Endothelial cell (in vitro differentiated cells): ENCODE data around the gene SLC7A14. TPM values are rescaled to one million over a fixed set of nuclear protein-coding genes. Genes with fewer than 3 reads are reported as not detected.

Experiments
- DNase-seq: peaks from one replicate; pipeline ENCODE4 v3.0.0; 2021; ENCODE audit warnings: low spot score
- H3K27ac Mint-ChIP-seq: one replicate; pipeline ENCODE4 v1.8.0; 2021; ENCODE audit warnings: mixed read lengths, inconsistent platforms; ENCODE audit not compliant: unreplicated experiment
- H3K27me3 Mint-ChIP-seq: one replicate; pipeline ENCODE4 v1.8.0; 2021; ENCODE audit warnings: mild to moderate bottlenecking, moderate library complexity, mixed read lengths, inconsistent platforms; ENCODE audit not compliant: unreplicated experiment
- H3K36me3 Mint-ChIP-seq: one replicate; pipeline ENCODE4 v1.8.0; 2021; ENCODE audit warnings: mild to moderate bottlenecking, low read depth, mixed read lengths, inconsistent platforms; ENCODE audit not compliant: unreplicated experiment
- H3K4me1 Mint-ChIP-seq: one replicate; pipeline ENCODE4 v1.8.0; 2021; ENCODE audit warnings: mild to moderate bottlenecking, mixed read lengths, inconsistent platforms; ENCODE audit not compliant: unreplicated experiment
- H3K4me3 Mint-ChIP-seq: one replicate; pipeline ENCODE4 v1.8.0; 2021; ENCODE audit warnings: mild to moderate bottlenecking, mixed read lengths, inconsistent platforms; ENCODE audit not compliant: unreplicated experiment
- H3K9me3 Mint-ChIP-seq: one replicate; pipeline ENCODE4 v1.8.0; 2021; ENCODE audit warnings: mixed read lengths, inconsistent platforms; ENCODE audit not compliant: unreplicated experiment
- CTCF ChIP-seq: fragments of 200-600 bp; sonication (generic); IDR thresholded peaks from one replicate; pipeline ENCODE4 v1.5.0; 2021; ENCODE audit warnings: antibody characterized with exemption; ENCODE audit not compliant: unreplicated experiment
- total RNA-seq: library from RNA; stranded (reverse); fragmentation: NEBNext Ultra II Directional; extraction: Animal tissue kit (Norgen Biotek cat#: 25700); gene quantifications from one replicate; pipeline ENCODE4 v1.2.1, GENCODE V29; 2021; ENCODE audit not compliant: unreplicated experiment

Gene SLC7A14
- total RNA-seq, 1 donor from 2014 or later: 2.5 TPM

- H3K27me3 Mint-ChIP-seq: no peaks in the 10 kb centered on the region
- H3K36me3 Mint-ChIP-seq: no peaks in the 10 kb centered on the region
- H3K9me3 Mint-ChIP-seq: no peaks in the 10 kb centered on the region
- DNase-seq: no peak
- no peaks in the 10 kb centered on the region for H3K4me1 Mint-ChIP-seq
- no peak for TF ChIP-seq CTCF
- H3K27ac Mint-ChIP-seq: no peak overlapping the region
- no peak overlapping the region for H3K4me3 Mint-ChIP-seq
Measured at GRCh38 chr3:170632780-170633179, 46.9 kb upstream of the SLC7A14 start.

- no peak for TF ChIP-seq CTCF
- no peak overlapping the region for H3K27ac Mint-ChIP-seq
- no peaks in the 10 kb centered on the region for H3K36me3 Mint-ChIP-seq
- no peaks in the 10 kb centered on the region for H3K4me1 Mint-ChIP-seq
- no peak for DNase-seq
- no peaks in the 10 kb centered on the region for H3K9me3 Mint-ChIP-seq
- H3K4me3 Mint-ChIP-seq: no peak overlapping the region
- H3K27me3 Mint-ChIP-seq: no peaks in the 10 kb centered on the region
Measured at GRCh38 chr3:170631755-170632488, 46.0 kb upstream of the SLC7A14 start.

- Mint-ChIP-seq H3K4me1 (no peaks in the 10 kb centered on the region), H3K36me3 (no peaks in the 10 kb centered on the region), H3K27ac (no peak overlapping the region), H3K27me3 (peaks cover 4% of the 10 kb centered on the region), H3K9me3 (no peaks in the 10 kb centered on the region), H3K4me3 (no peak overlapping the region)
- no peak for DNase-seq
- TF ChIP-seq CTCF: no peak
Measured at GRCh38 chr3:170623524-170623923, 37.6 kb upstream of the SLC7A14 start.

- no peaks in the 10 kb centered on the region for H3K9me3 Mint-ChIP-seq
- peaks cover 4% of the 10 kb centered on the region for H3K27me3 Mint-ChIP-seq
- no peak overlapping the region for H3K27ac Mint-ChIP-seq
- no peak for DNase-seq
- no peak overlapping the region for H3K4me3 Mint-ChIP-seq
- H3K4me1 Mint-ChIP-seq: no peaks in the 10 kb centered on the region
- no peaks in the 10 kb centered on the region for H3K36me3 Mint-ChIP-seq
- TF ChIP-seq CTCF: no peak
Measured at GRCh38 chr3:170622369-170623159, 36.7 kb upstream of the SLC7A14 start.

DNA sequence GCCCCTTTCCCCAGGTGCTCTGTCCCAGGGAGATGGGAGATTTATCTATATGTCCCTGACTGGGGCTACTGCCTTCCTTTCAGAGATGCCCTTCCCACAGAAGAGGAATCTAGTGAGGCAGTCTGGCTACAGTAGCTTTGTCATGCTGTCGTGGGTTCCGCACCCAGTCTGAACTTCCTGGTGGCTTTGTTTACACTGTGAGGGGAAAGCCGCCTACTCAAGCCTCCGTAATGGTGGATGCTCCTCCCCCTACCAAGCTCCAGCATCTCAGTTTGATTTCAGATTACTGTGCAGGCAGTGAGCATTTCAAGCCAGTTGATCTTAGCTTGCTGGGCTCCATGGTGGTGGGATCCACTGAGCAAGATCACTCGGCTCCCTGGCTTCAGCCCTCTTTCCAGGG, 35.4 kb upstream of the SLC7A14 start:
- Mint-ChIP-seq H3K4me3 (no peak overlapping the region), H3K36me3 (no peaks in the 10 kb centered on the region), H3K4me1 (no peaks in the 10 kb centered on the region), H3K27ac (no peak overlapping the region), H3K27me3 (peaks cover 4% of the 10 kb centered on the region), H3K9me3 (no peaks in the 10 kb centered on the region)
- TF ChIP-seq CTCF: no peak
- DNase-seq: no peak
